Prostate gland (tissue), 2 donors: Measurements from ENCODE around the gene PSG4.
"Not testable (repeated sequence)": the region's sequence is repeated elsewhere in the genome, so short reads cannot be mapped to it uniquely, and the experiment has no call there.

Experiments
- POLR2A ChIP-seq: fragments of 450-650 bp; IDR thresholded peaks from one replicate; pipeline ENCODE4 v1.6.1; 2016; ENCODE audit warnings: antibody characterized with exemption, mild to moderate bottlenecking
- POLR2AphosphoS5 ChIP-seq: sonication (generic); formaldehyde crosslinking; IDR thresholded peaks from one replicate; pipeline ENCODE4 v1.6.1; 2017; ENCODE audit warnings: antibody characterized with exemption
- TF ChIP-seq, protein P1 (sequence below), 4 experiments: fragments of 200-600 bp in 2 of 4; fragments of 450-650 bp in 2 of 4; sonication (generic) in 2 of 4; IDR thresholded peaks; 1 replicate in 3 of 4; 2 replicates in 1 of 4; pipeline ENCODE4 v1.5.1; 2016 to 2019; ENCODE audit warnings: antibody characterized with exemption in 4 of 4, mild to moderate bottlenecking in 2 of 4, moderate library complexity in 2 of 4

DNA sequence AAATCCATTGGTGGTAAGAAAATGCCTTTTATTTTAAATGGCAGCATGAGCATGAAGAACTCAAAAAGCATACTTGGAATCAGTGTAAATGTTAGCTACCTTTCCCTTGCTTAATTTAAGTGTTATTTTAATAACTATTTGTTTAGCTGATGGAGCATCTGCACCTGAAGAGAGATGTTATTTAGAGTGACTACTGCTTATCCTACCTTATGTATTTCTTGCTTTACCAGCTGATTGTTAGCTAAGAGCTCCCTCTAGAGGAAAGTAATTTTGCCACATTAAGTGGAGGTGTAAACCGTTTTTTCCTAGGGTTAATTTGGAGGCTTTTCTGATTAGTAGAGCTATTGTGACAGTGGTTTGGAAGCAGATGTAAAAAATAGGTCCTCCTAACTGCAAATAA is 21.5 kb upstream of the PSG4 start:
- TF ChIP-seq, protein P1, sequence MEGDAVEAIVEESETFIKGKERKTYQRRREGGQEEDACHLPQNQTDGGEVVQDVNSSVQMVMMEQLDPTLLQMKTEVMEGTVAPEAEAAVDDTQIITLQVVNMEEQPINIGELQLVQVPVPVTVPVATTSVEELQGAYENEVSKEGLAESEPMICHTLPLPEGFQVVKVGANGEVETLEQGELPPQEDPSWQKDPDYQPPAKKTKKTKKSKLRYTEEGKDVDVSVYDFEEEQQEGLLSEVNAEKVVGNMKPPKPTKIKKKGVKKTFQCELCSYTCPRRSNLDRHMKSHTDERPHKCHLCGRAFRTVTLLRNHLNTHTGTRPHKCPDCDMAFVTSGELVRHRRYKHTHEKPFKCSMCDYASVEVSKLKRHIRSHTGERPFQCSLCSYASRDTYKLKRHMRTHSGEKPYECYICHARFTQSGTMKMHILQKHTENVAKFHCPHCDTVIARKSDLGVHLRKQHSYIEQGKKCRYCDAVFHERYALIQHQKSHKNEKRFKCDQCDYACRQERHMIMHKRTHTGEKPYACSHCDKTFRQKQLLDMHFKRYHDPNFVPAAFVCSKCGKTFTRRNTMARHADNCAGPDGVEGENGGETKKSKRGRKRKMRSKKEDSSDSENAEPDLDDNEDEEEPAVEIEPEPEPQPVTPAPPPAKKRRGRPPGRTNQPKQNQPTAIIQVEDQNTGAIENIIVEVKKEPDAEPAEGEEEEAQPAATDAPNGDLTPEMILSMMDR (IDR thresholded peaks at IDR 0.05), result not testable (repeated sequence)
- not testable (repeated sequence) for TF ChIP-seq POLR2A, POLR2AphosphoS5
